ENCODE measurements around the gene ACO1.

DNA sequence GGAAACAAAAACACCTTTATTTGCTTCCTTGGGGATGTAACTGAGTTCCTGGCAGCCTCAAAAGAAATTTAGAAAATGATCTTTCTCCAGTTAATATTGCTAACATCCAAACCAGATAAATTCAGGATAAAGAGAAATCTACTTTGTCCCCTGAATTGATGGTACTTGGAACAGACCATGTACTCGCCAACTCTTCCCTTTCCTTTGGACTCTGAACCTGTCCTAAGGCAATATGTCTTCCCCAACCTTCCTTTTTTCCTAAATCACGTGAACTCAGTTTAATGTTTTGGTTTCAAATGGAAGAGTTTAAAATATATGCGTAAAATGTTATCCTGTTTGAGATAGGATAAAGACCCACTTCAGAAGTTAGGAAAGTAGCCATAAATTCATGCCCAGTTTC lies 28.0 kb downstream of the ACO1 start:
- TF ChIP-seq, protein P1, sequence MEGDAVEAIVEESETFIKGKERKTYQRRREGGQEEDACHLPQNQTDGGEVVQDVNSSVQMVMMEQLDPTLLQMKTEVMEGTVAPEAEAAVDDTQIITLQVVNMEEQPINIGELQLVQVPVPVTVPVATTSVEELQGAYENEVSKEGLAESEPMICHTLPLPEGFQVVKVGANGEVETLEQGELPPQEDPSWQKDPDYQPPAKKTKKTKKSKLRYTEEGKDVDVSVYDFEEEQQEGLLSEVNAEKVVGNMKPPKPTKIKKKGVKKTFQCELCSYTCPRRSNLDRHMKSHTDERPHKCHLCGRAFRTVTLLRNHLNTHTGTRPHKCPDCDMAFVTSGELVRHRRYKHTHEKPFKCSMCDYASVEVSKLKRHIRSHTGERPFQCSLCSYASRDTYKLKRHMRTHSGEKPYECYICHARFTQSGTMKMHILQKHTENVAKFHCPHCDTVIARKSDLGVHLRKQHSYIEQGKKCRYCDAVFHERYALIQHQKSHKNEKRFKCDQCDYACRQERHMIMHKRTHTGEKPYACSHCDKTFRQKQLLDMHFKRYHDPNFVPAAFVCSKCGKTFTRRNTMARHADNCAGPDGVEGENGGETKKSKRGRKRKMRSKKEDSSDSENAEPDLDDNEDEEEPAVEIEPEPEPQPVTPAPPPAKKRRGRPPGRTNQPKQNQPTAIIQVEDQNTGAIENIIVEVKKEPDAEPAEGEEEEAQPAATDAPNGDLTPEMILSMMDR (conservative IDR thresholded peaks at IDR 0.05; ENCODE audit: low read length), result no peak
- TF ChIP-seq EZH2phosphoT487 (IDR thresholded peaks at IDR 0.05; ENCODE audit: borderline replicate concordance), result no peak

All from Loucy (cell line).